ENCODE results near the gene SLC35E2B.
"Not testable (repeated sequence)": the region's sequence is repeated elsewhere in the genome, so short reads cannot be mapped to it uniquely, and the experiment has no call there.

The SLC35E2B gene

GRCh38 chr1:1640081-1640480 is 52.5 kb downstream of the SLC35E2B start:
- DNase-seq (ENCODE audit: low read depth in 3 of 3) = not testable (repeated sequence)

GRCh38 chr1:1639368-1639767 is 53.2 kb downstream of the SLC35E2B start:
- not testable (repeated sequence) for DNase-seq (ENCODE audit: low read depth in 3 of 3)

- DNase-seq (ENCODE audit: low read depth in 3 of 3) = not testable (repeated sequence)
Observed at GRCh38 chr1:1638528-1638927, 54.1 kb downstream of the SLC35E2B start.

GRCh38 chr1:1637479-1637875 is 55.1 kb downstream of the SLC35E2B start:
- DNase-seq (ENCODE audit: low read depth in 3 of 3) = not testable (repeated sequence)

GRCh38 chr1:1636621-1637478 is 55.7 kb downstream of the SLC35E2B start:
- not testable (repeated sequence) for DNase-seq (ENCODE audit: low read depth in 3 of 3)

- DNase-seq (ENCODE audit: low read depth in 3 of 3) = not testable (repeated sequence)
Observed at GRCh38 chr1:1634613-1635012, 58.0 kb downstream of the SLC35E2B start.

GRCh38 chr1:1633409-1633808 is 59.2 kb downstream of the SLC35E2B start:
- not testable (repeated sequence) for DNase-seq (ENCODE audit: low read depth in 3 of 3)

- no peak for DNase-seq (ENCODE audit: low read depth in 3 of 3)
Observed at GRCh38 chr1:1631782-1632420, 60.7 kb downstream of the SLC35E2B start, which contains the start of gene MMP23B. Gene MMP23B (plus strand): TSS chr1:1632173. CDS start chr1:1632219, 46 bp downstream.

GRCh38 chr1:1630965-1631781 is 61.4 kb downstream of the SLC35E2B start:
- DNase-seq (ENCODE audit: low read depth in 3 of 3) = no peak

GRCh38 chr1:1630191-1630964 is 62.2 kb downstream of the SLC35E2B start:
- peak; percentile 78 to 88 (median 81) for DNase-seq (ENCODE audit: low read depth in 3 of 3)

- DNase-seq (ENCODE audit: low read depth in 3 of 3) = peak; percentile 31 to 55 (median 32)
Observed at GRCh38 chr1:1629430-1630190, 63.0 kb downstream of the SLC35E2B start.

- DNase-seq (ENCODE audit: low read depth in 3 of 3) = peak in 1 of 3 experiments; percentile 52
Observed at GRCh38 chr1:1628754-1629429, 63.7 kb downstream of the SLC35E2B start.

- DNase-seq (ENCODE audit: low read depth in 3 of 3) = no peak
Observed at GRCh38 chr1:1627829-1628753, 64.5 kb downstream of the SLC35E2B start.

GRCh38 chr1:1627261-1627828 is 65.2 kb downstream of the SLC35E2B start:
- no peak for DNase-seq (ENCODE audit: low read depth in 3 of 3)

GRCh38 chr1:1626207-1627141 is 66.1 kb downstream of the SLC35E2B start:
- DNase-seq (ENCODE audit: low read depth in 3 of 3) = no peak

- DNase-seq (ENCODE audit: low read depth in 3 of 3) = no peak
Observed at GRCh38 chr1:1625824-1626206, 66.8 kb downstream of the SLC35E2B start.

GRCh38 chr1:1625404-1625775 is 67.2 kb downstream of the SLC35E2B start:
- DNase-seq (ENCODE audit: low read depth in 3 of 3) = no peak
